Skeletal muscle satellite cell (primary cell): ENCODE data around the gene PHACTR3.

Experiments used
- H3K27me3 ChIP-seq: 2 replicates; pipeline ENCODE4 v1.7.0; 2013; ENCODE audit warnings: low read length; ENCODE audit not compliant: control insufficient read depth, insufficient read depth
- H3K36me3 ChIP-seq: 2 replicates; pipeline ENCODE4 v1.7.0; 2013; ENCODE audit warnings: mild to moderate bottlenecking, control low read depth, low read length; ENCODE audit not compliant: insufficient read depth
- H3K4me1 ChIP-seq: 2 replicates; pipeline ENCODE4 v1.7.0; 2013; ENCODE audit warnings: low read length; ENCODE audit not compliant: control insufficient read depth, insufficient read depth
- H3K4me2 ChIP-seq: 2 replicates; pipeline ENCODE4 v1.7.0; 2013; ENCODE audit warnings: mild to moderate bottlenecking, low read length
- H3K4me3 ChIP-seq: 2 replicates; pipeline ENCODE4 v1.7.0; 2013; ENCODE audit warnings: low read length
- H3K9ac ChIP-seq: 2 replicates; pipeline ENCODE4 v1.7.0; 2013; ENCODE audit warnings: mild to moderate bottlenecking, low read depth, low read length, moderate library complexity
- H3K9me3 ChIP-seq: replicated peaks from 2 replicates; pipeline ENCODE4 v1.7.0; 2013; ENCODE audit warnings: mild to moderate bottlenecking, control low read depth, low read length

The PHACTR3 gene

GRCh38 chr20:59817406-59817805 lies 213.1 kb downstream of the PHACTR3 start:
- H3K4me3 ChIP-seq: no peak overlapping the region
- H3K4me1 ChIP-seq: no peaks in the 10 kb centered on the region
- no peaks in the 10 kb centered on the region for H3K36me3 ChIP-seq
- H3K9ac ChIP-seq: no peak overlapping the region
- H3K27me3 ChIP-seq: no peaks in the 10 kb centered on the region
- H3K9me3 ChIP-seq: no peaks in the 10 kb centered on the region
- H3K4me2 ChIP-seq: no peak overlapping the region

GRCh38 chr20:59817846-59818615 lies 213.7 kb downstream of the PHACTR3 start:
- no peaks in the 10 kb centered on the region for H3K27me3 ChIP-seq
- no peaks in the 10 kb centered on the region for H3K4me1 ChIP-seq
- H3K4me2 ChIP-seq: no peak overlapping the region
- no peaks in the 10 kb centered on the region for H3K36me3 ChIP-seq
- H3K9me3 ChIP-seq: no peaks in the 10 kb centered on the region
- no peak overlapping the region for H3K9ac ChIP-seq
- no peak overlapping the region for H3K4me3 ChIP-seq

GRCh38 chr20:59818911-59819310 lies 214.6 kb downstream of the PHACTR3 start:
- no peaks in the 10 kb centered on the region for H3K36me3 ChIP-seq
- no peaks in the 10 kb centered on the region for H3K27me3 ChIP-seq
- H3K4me1 ChIP-seq: no peaks in the 10 kb centered on the region
- no peak overlapping the region for H3K9ac ChIP-seq
- no peak overlapping the region for H3K4me3 ChIP-seq
- no peak overlapping the region for H3K4me2 ChIP-seq
- no peaks in the 10 kb centered on the region for H3K9me3 ChIP-seq

GRCh38 chr20:59819496-59820203 lies 215.3 kb downstream of the PHACTR3 start:
- no peak overlapping the region for H3K4me2 ChIP-seq
- H3K9me3 ChIP-seq: no peaks in the 10 kb centered on the region
- H3K27me3 ChIP-seq: no peaks in the 10 kb centered on the region
- H3K4me1 ChIP-seq: no peaks in the 10 kb centered on the region
- H3K36me3 ChIP-seq: no peaks in the 10 kb centered on the region
- H3K4me3 ChIP-seq: no peak overlapping the region
- H3K9ac ChIP-seq: no peak overlapping the region

- Histone ChIP-seq H3K4me3 (no peak overlapping the region), H3K9ac (no peak overlapping the region), H3K36me3 (no peaks in the 10 kb centered on the region)
Measured at GRCh38 chr20:59820204-59821041, 216.1 kb downstream of the PHACTR3 start.

GRCh38 chr20:59821201-59821600 lies 216.9 kb downstream of the PHACTR3 start:
- no peak overlapping the region for H3K9ac ChIP-seq
- H3K36me3 ChIP-seq: no peaks in the 10 kb centered on the region

More at GRCh38 chr20:59820204-59821041, 216.1 kb downstream of the PHACTR3 start:
- Histone ChIP-seq H3K27me3 (no peaks in the 10 kb centered on the region), H3K4me1 (no peaks in the 10 kb centered on the region), H3K9me3 (no peaks in the 10 kb centered on the region), H3K4me2 (no peak overlapping the region)

GRCh38 chr20:59821788-59822187 lies 217.4 kb downstream of the PHACTR3 start:
- Histone ChIP-seq H3K27me3 (no peaks in the 10 kb centered on the region), H3K4me2 (no peak overlapping the region), H3K36me3 (no peaks in the 10 kb centered on the region), H3K9ac (no peak overlapping the region), H3K4me1 (no peaks in the 10 kb centered on the region), H3K9me3 (no peaks in the 10 kb centered on the region), H3K4me3 (no peak overlapping the region)

More at GRCh38 chr20:59821201-59821600, 216.9 kb downstream of the PHACTR3 start:
- Histone ChIP-seq H3K9me3 (no peaks in the 10 kb centered on the region), H3K27me3 (no peaks in the 10 kb centered on the region), H3K4me2 (no peak overlapping the region), H3K4me3 (no peak overlapping the region), H3K4me1 (no peaks in the 10 kb centered on the region)

GRCh38 chr20:59822291-59823029 lies 218.1 kb downstream of the PHACTR3 start:
- H3K4me1 ChIP-seq: no peaks in the 10 kb centered on the region
- H3K4me2 ChIP-seq: no peak overlapping the region
- no peaks in the 10 kb centered on the region for H3K27me3 ChIP-seq
- H3K4me3 ChIP-seq: no peak overlapping the region
- H3K9ac ChIP-seq: no peak overlapping the region
- no peaks in the 10 kb centered on the region for H3K36me3 ChIP-seq
- no peaks in the 10 kb centered on the region for H3K9me3 ChIP-seq

GRCh38 chr20:59823030-59823423 lies 218.7 kb downstream of the PHACTR3 start:
- no peaks in the 10 kb centered on the region for H3K4me1 ChIP-seq
- H3K27me3 ChIP-seq: no peaks in the 10 kb centered on the region
- no peak overlapping the region for H3K4me3 ChIP-seq
- H3K9ac ChIP-seq: no peak overlapping the region
- no peaks in the 10 kb centered on the region for H3K36me3 ChIP-seq
- no peaks in the 10 kb centered on the region for H3K9me3 ChIP-seq
- H3K4me2 ChIP-seq: no peak overlapping the region

GRCh38 chr20:59823491-59824259 lies 219.3 kb downstream of the PHACTR3 start:
- H3K36me3 ChIP-seq: no peaks in the 10 kb centered on the region
- no peaks in the 10 kb centered on the region for H3K4me1 ChIP-seq
- no peaks in the 10 kb centered on the region for H3K27me3 ChIP-seq
- no peak overlapping the region for H3K4me2 ChIP-seq
- no peak overlapping the region for H3K4me3 ChIP-seq
- no peaks in the 10 kb centered on the region for H3K9me3 ChIP-seq
- no peak overlapping the region for H3K9ac ChIP-seq
